ENCODE results near the gene GPR155.
A peak's percentile ranks its signal among the peaks of the same experiment; 100 is the strongest.
"Not testable (repeated sequence)": the region's sequence is repeated elsewhere in the genome, so short reads cannot be mapped to it uniquely, and the experiment has no call there.

The GPR155 gene

DNA sequence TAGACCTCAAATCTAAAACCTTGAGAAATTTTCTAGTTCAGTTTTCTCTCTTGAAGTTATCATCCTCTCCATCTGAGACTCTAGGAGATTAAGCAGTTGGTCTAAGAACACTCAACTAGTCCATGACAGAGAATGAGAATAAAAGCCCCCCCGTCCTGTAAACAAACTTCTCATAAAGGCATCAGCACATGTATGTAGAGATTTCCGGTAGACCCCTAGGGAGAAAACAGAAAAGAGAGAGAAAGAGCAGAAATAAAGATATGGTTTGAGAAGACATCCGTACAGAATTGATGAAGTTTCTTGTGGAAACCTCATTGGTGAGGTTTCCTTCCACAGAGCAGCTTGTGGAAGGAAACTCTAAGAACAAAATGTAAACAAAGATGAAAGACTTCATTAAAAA is 3.2 kb upstream of the GPR155 start:
- no peak for DNase-seq (ENCODE audit: low spot score)

DNA sequence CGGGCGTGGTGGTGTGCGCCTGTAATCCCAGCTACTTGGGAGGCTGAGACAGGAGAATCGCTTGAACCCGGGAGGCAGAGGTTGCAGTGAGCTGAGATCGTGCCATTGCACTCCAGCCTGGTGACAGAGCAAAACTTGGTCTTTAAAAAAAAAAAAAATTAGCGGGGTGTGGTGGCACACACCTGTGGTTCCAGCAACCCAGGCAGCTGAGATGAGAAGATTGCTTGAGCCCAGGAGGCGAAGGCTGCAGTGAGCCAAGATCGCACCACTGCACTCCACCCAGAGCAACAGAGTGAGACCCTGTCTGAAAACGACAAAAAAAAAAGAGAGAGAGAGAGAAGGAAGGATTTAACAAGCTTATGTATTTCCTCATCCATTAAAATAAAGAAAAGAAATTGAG is 2.7 kb upstream of the GPR155 start:
- not testable (repeated sequence) for DNase-seq (ENCODE audit: low spot score)

DNA sequence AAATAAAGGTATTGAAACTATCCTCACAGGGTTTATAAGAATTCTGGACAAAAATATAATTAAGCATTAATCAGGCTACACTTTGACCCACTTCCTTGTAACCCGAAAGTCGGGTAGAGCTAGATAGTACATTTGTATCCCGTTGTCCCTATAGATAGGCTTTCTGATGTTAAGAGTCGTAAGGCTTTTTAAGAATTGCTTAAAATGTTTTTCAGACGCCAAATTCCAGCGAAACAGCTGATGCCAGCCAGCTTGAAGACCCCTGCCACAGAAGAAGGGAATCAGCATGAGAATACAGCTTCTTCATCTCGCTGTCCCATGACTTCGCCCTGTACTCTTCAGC is 962 bp upstream of the GPR155 start:
- DNase-seq (ENCODE audit: low spot score) = no peak

DNA sequence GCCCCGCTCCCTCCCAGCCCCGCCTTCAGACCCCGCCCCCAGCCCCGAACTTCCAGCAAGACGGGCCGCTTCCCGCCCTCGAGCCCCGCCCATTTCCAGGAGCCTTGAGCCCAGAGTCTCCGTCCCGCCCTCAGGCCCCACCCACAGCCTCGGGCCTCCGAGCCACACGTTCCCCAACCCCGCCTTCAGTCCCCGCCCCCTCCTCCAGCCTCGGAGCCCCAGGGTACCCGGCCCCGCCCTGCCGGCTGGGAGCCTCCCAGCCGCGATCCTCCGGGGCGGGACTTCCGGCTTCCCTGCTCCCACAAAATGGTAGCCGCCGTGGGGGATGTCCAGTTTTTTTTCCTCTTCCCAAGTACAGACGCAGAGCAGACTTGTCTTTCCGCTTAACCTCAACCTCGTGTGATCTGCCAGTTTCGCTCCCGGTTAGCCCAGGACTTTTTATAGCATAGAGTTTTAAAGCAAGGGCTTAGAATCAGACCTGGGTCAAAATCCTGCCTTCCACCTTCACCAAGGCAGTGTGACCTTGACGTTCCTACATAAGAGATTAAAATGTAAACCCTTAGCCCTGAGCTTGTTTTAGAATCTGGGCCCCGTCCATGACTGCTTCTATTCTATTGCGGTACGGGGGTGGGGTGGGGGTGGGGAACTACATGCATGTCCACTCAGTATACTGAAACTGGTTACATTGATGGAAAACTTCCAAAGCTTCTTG is 435 bp upstream of the GPR155 start:
- DNase-seq (ENCODE audit: low spot score) = peak; percentile 97

DNA sequence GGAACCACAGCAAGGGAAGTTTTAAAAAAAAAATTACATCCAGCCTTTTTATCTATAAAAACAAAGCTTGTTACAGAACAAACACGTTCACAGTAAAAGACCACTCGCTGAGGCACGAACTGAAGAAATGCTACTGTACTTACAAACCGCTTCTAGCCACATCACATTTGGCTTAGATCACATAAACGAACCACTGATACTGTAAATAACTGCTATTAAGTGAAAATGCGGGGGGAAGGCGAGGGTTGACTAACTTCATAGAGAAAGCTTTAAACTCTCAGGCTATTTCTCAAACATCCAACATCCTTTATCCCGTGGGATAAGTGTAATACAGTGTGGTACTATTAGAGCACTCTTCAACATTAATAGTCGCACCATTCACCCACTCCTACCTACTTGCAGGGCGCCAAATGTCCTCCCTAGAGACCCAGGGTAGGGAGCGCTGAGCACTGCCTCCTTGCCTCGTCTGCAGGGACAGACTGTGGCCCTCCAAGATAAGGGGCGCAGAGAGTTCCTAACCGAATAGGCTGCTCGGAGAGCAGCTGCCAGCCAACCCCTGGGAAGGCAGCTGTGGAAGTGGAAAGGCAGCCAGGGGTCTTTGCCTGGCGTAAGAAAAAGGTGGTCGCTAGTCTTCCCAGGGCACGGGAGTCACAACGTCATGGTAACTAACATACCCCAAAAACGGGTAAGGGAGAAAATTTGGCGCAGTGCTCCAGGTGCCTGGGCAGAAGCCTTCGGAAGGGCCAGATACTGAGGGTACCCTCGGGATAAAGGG is 854 bp downstream of the GPR155 start:
- DNase-seq (ENCODE audit: low spot score) = peak; percentile 21

DNA sequence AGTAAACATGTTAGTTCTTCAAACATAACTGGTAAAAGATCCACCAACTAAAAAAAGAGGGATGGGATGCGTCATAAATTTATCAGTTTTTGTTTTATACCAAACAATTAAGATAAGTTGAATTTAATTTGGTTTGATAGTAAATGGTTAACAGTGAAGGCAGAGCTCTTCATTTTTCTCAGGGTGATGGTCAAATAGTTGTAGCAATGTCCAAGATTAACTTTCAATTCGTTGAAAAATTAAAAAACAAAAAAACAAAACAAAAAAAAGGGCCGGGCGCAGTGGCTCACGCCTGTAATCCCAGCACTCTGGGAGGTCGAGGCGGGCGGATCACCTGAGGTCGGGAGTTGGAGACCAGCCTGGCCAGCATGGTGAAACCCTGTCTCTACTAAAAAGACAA is 1.8 kb downstream of the GPR155 start:
- DNase-seq (ENCODE audit: low spot score) = not testable (repeated sequence)

DNA sequence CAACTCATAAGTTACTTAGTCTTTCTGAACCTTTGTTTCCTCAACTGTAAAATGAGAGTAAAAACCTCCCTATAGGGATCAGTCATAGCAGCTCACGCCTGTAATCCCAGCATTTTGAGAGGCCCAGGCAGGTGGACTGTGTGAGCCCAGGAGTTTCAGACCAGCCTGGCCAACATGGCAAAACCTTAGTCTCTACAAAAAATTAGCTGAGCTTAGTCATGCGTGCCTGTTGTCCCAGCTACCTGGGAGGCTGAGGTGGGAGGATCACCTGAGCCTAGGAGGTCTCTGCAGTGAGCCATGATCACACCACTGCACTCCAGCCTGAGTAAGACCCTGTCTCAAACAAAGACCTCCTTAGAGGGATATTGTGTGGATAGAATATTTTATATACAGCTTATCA is 2.3 kb downstream of the GPR155 start:
- peak; percentile 31 for DNase-seq (ENCODE audit: low spot score)

DNA sequence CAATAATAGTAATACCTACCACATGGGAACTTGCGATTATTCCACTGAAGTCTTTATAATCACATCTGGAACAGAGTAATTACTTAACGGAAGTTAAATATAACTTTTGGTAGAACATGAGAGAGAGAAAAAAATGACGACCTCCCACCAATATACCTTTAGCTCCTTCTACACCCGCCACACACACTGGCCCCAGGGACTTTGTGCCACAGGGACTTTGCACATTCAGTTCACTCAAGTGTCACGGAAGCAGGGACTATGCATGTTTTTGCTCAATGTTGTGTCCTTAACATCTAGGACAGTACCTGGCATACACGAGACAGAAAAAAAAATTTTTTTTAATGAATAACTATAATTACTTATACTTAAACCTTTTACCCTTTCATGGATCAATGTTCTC is 4.0 kb downstream of the GPR155 start:
- DNase-seq (ENCODE audit: low spot score) = no peak

DNA sequence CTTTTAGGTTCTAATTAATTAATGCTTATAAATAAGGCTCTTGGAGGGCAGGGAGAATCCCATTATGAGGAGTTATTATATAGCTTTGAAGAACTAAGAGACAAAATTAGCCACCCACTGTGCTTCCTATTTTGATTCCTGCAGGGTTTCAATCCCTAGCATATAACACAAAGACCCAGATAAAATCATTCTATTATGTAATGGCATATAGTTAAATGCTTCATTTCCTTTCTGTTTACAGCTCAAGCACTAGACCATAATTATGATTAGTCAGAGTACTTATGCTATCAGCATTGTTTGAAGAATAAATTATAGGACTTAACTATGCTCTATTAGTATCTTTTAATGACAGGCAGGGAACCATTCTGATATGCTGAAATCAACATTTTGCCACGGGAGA is 9.1 kb downstream of the GPR155 start:
- DNase-seq (ENCODE audit: low spot score) = no peak

DNA sequence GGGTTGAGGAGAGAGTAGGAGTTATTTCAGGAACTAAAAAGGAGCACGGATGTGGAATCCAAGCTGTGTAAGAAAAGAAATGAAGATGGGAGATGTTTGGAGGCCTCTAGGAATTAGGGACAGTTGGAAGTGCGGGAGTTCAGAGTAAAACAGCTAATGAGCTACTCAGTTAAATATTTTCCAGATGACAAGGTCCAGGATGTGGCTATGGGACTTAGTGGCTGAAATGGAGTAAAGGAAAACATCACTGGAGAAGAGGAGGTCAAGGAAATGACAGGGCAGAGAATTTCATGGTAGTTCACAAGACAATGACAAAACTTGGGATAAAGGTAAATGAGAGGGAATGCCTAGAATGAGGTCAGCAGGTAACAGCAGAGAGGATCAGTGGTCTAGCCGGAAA is 13.0 kb downstream of the GPR155 start:
- DNase-seq (ENCODE audit: low spot score) = peak; percentile 67

DNA sequence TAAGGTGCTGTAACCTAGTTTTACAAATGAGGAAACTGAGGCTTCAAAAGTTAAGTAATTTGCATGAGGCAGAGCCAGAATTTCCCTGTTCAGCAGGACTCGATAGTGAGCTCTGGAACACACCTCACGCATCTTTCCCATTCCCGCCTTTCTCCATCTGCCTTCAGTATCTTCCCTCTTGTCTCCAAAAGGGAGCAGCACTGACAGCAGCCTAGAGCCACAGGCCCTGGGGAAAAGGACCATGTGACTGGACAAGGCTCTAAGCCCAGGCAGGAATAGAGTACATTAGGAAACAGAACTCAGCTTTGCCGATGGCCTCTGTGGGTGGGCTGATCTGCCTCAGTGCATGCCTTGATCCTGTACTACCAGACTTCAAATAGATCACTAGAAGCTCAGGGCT is 21.5 kb downstream of the GPR155 start:
- no peak for DNase-seq (ENCODE audit: low spot score)

DNA sequence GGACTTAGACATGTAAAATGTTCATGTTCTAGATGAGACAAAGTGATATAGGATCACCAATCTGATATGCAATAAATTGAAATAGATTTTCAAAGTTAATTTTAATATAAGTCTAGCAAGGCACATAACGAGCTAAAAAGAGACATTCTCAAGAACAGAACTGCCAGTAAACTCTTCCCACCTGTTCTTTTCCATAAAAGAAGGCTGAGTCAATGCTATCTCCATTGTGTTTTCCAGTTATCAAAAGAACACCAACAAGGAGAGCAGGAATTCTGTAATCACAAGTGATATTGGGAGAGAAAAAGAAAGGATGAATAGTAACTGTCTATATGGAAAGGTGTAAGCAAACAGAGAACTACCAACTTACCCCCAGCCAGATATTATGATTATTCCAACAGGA is 25.6 kb downstream of the GPR155 start:
- no peak for DNase-seq (ENCODE audit: low spot score)

DNA sequence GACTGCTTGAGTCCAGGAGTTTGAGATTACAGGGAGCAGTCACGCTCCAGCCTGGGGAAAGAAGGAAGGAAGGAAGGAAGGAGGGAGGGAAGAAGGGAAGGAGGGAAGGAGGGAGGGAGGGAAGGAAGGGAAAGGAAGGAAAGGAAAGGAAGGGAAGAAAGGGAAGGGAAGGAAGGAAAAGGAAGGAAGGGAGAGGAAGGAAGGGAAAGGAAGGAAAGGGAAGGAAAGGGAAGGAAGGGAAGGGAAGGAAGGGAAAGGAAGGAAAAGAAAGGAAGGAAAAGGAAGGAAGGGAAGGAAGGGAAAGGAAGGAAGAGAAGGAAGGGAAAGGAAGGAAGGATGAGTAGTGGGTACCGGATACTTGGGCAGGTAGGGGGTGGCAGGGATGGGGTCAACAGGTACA is 32.3 kb downstream of the GPR155 start:
- no peak for DNase-seq (ENCODE audit: low spot score)

DNA sequence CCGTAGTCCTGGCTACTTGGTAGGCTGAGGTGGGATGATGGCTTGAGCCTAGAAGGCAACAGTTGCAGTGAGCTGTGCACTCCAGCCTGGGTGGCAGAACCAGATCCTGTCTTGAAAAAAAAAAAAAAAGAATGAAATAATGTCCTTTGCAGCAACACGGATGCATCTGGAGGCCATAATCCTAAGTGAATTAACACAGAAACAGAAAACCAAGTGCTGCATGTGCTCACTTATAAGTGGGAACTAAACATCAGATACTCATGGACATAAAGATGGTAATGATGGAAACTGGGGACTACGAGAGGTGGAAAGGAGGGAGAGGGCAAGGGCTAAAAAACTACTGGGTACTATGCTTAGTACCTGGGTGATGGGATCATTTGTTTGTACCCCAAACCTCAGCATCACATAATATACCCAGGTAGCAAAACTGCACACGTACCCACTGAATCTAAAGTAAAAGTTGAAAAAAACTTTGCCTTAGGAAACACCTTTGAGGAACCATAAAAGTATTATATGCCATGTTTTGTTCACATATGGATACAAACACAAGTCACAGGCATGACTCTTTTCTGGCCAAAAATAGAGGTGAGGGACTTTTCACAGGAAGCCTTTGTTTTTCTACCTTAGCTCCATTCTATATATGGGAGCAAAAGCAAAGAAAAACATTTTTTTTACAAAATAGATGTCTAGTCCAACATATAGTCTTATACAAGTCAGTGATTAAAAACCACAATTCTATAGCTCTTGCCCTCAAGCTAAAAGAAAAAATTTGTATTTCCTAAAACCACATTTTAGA is 36.6 kb downstream of the GPR155 start:
- no peak for DNase-seq (ENCODE audit: low spot score)

DNA sequence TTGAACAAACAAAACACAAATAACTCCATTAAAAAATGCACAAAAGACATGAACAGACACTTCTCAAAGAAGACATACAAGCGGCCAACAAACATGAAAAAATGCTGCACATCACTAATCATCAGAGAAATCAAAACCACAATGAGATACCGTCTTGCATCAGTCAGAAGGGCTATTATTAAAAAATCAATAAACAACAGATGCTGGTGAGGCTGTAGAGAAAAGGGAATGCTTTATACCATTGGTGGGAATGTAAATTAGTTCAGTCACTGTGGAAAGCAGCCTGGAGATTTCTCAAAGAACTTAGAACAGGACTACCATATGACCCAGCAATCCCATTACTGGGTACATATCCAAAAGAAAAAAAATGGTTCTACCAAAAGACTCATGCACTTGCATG is 37.8 kb downstream of the GPR155 start:
- no peak for DNase-seq (ENCODE audit: low spot score)

DNA sequence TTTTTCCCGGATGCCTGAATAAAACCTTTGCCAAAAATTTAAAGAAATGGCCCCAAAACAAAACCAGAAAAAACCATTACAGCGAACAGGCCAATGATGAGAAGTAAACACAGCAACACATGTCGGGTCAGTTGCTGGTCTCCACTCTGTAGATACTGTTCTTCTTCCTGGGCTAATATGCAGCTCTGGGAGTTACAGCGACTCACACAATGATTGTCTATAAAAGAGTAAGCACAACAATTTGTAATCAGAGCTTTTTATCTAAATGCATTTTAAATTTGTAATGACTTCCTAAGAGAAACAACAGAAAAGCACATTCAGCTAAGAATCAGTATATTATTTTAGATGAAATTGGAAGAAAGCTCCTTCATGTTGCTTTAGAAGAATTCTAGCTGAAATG is 40.3 kb downstream of the GPR155 start:
- DNase-seq (ENCODE audit: low spot score) = no peak

DNA sequence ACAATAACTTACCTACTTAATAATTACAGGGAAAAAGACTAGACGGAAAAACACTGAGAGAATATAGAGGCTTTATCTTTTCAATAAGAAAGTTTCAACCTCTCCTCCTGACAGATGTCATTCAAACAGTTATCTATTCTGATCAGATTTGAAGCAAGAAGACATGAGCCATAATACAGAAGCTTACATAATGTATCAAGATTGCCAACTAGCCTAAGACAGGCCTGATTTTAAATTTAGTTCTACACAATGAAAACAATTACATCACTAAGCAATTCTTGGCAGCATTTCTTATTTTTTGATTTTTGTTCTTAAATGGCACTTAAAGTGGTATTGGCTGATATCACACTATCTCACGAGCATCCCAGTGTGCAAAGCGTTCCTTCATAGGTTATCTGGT is 41.6 kb downstream of the GPR155 start:
- DNase-seq (ENCODE audit: low spot score) = no peak

DNA sequence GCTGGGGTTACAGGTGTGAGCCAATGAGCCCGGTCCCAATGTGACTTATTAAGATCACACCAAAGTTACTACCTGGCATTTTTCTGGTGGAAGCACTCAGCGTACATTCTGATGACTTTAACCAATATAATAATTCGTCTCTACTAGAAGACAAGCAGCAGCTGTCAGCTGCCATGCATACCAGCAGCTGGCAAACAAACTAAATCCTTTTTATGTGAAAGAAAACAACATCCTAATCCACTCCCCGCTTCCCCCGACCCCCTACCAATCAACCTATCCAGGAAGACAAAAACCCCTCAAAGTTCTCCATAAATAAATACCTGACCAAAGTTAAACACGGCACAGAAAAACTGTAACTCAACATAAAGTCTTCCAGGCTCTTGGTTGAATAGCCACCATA is 42.1 kb downstream of the GPR155 start:
- no peak for DNase-seq (ENCODE audit: low spot score)

DNA sequence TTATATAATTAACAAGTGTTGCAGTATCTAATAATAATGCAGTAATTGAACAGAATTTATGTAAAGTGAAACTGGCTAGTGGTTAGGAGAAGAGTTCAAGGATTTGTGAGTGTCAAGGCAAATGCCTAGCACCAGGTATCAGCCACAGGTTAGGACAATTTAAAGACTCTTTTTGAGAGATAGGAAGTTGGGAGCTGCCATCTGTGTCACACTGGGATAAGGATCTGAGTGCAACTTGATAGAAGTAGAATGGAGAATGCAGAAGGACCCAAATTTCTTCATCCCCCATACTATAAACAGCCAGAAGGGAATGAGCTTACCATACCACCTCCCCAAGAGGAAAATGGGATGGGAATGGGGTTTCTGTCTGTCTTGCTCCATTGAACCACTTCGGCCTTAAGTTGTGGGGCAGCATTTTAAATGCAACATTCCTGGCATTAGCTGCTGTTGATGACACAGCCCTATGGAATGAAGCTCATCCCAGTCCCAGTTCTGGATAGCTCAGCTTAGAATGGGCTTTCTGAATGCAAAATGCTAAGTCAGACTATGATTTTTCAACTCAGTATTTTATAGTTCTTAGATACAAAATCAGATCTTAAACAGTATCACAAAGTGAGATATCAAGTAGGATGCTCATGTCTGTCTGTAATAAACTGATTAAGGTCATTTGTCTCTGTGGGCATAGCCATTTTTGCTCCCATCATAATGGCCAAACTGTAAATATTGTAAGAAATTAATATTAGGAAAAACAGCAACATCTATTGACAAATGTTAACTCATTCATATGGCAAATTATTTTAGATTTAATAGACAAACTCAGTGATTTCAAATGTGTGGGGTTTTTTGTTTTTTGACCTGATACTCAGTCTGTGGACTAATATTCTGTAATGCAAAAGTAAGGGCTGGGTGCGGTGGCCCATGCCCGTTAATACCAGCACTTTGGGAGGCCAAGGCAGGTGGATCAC is 44.0 kb downstream of the GPR155 start:
- peak; percentile 89 for DNase-seq (ENCODE audit: low spot score)

DNA sequence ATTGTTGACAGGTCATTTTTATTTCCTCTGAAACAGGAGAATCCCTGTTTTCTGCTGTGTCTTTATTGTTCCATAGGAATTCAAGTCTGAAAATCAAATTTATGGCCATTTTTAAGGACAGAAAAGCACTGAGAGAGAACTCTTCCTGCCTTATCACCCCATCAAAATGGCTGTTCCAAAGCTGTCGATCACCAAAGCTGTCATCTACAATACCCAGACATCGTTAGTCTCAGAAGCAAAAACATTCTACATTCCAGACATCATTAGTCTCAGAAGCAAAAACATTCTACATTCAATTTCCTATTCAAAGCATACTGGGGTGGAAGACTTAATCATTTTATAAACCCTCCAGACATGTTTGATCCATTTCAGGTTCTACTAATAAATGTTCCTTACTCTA is 46.9 kb downstream of the GPR155 start:
- no peak for DNase-seq (ENCODE audit: low spot score)

DNA sequence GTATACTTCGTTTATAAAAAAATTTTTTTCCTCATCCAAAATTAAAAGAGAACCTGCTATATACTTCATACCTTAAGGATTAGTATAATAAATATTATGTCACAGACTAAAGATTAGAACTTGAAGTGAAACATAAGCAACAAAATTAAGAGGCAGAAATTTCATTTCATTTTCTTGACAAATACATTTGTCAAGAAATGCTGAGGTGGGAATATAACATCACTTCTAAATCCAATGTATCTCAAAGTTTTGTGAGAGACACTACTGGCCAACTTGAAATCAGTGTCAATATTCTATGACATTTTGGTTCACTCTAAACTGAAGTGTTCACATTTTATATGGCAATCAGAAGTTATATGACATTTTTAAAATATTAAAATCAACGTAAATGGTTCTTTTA is 47.5 kb downstream of the GPR155 start:
- no peak for DNase-seq (ENCODE audit: low spot score)

Measured in kidney tubule cell (primary cell).